IPS DF 19.7 (cell line): ENCODE data around the gene CLDN17.

Experiments
- DNase-seq: peaks from one replicate; pipeline ENCODE4 v3.0.0-alpha.2; 2013; ENCODE audit warnings: low read depth, low spot score

CLDN17 gene, protein sequence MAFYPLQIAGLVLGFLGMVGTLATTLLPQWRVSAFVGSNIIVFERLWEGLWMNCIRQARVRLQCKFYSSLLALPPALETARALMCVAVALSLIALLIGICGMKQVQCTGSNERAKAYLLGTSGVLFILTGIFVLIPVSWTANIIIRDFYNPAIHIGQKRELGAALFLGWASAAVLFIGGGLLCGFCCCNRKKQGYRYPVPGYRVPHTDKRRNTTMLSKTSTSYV

DNA sequence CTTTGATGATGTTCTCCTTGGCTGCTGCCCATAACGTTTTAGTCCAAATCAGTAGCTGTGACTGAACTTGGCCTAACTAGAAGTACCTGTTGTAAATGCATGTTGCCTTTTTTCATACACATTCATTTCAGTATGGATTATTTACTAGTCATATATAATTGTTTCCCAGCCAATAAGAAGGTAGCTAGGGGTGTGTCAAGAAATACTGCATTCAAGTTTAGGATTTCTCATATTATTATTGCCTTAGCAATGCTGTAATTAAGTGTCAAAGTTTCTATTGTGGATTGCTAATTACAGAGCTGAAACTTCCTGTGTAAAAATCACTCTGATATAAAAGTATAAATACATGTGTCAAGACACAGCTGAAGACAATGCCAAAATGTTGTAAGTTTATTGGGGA, at the start of gene CLDN17:
TSS of gene CLDN17 (minus strand) at position 101 of the 400 bp plus-strand sequence. CDS start 188 bp downstream, outside the sequence.
- DNase-seq = no peak

DNA sequence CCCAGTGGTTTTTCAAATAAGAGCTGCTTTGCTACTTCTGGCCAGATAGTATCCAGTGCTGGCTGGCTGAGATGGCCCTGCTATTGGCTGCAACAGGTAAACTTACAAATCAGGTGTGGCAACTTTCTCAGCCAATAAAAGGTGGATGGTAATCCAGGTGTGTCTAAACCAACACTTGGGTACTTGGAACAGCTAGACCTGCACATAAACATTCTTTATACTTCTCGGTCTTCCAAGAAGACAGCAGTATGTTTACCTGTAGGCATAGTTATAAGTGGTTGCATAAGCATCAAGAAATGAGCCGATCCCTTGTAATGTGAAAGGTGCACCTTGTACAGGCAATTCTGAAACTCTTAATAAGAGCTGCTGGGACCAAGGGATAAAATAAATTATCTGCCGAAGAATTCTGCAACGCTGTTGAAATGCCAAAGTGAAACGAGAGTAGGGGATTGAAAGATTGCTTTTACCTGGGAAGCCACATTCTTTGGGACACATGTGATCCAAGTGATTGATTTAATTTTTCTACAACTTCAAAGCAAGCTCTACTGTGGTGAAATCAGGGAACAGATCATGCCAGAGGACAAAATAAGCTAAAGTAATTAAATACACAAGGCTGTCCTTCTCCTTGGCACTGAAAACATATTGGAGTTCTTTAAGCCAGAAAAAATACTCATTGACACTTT, 49.6 kb upstream of the CLDN17 start, which contains the start of gene CLDN8:
TSS of gene CLDN8 (minus strand) at position 57 of the 683 bp plus-strand sequence. CDS start 172 bp downstream, outside the sequence.
- DNase-seq = no peak

DNA sequence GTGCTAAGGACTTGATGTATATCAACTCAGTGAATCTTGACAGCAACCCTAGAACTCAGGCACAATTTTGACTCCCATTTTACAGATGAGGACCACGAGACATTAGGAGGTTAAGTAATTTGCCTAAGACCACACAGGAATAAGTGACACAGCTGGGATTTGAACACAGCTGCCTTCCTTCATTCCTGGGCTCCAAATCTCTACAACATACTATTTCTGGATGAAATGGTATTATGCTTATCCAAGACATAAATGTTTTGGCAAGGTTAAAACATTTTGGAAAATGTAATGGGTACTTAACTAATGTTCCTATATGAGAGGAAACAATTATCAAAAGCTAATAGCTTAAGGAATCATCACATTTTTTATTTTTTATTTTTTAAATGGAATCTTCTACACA, 44.5 kb upstream of the CLDN17 start:
- DNase-seq = no peak

DNA sequence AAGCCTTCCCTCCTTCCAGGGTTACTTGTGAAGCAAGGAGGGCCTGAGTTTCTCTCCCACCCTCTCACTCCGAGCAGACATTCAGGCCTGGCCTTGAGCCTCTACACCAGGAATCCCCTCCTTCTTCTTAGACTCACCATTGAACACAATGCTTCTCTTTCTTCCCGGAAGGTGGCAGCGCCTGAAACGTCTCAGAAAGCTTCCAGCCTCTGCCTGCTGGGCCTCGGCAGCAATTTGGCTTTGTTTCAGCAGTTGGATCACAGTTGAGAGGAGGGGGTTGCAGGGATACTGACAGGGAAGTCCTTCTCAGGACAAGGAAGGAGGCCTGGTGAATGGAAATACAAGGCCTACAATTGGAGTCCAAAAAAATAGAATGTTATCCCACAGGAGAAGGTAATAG, 43.0 kb upstream of the CLDN17 start:
- no peak for DNase-seq

DNA sequence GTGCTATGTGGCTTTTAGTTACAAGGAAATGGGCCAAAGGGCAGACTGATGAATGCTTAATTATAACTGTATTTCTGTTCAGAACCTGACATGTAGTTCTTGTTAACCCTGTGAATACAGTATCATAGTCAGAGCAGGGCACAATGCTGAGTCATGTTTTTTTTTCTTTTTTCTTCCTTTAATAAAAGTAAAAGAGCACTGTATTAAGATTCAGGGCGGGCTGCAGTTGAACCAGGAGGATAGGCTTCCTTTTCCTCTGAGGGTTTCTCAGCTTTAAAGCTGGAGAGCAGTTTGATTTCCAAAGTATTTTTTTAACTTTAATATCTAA, 40.6 kb upstream of the CLDN17 start:
- no peak for DNase-seq

DNA sequence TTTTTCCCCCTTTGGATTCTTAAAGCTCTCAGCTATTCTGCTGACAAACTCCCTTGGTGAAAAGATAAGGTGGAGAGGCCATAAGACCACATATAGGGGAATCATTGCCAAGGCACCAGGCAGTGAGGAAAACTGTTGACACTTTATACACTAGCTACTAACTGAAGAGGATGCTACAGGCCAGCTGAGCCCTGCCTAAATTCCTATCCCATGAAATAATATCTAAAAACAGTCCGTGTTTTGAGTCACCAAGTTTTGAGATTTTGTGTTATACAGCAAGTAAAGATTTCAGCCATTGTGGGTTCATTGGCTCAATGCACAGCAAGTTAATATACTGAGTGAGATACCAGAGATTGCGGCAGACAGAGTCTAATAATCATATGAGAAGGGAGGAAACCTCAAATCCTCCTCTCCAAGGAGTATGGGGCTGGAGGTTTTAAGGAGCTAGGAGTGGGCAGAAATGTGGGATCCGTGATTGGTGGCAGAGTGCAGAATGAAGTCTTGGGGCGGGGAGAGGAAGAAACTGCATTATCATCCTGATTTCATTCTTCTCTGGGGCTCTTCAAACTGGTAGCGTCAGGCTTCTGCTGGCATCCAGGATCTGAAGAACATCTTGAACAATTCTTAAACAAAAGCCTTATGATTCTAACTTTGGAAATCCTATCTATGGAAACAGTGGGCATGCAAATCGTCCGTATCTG, 40.1 kb upstream of the CLDN17 start:
- DNase-seq = no peak

DNA sequence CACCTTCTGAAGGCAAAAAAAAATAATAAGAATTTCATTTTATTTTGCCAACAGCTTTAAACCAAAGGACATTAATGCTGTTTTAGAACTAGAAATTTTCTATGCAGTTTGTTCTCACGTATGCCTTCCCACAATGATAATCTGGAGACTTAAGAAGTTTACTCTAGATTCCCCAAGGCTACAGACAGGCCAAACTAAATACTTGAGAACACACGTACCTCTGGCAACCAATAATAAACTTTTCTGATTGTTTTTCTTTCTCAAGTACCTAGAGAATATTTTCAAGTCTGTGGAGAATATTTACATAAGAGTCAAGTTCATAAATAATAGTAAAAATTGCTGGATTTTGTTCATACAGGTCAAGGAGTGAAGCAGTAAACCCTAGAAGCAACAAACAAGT, 33.4 kb upstream of the CLDN17 start:
- DNase-seq = no peak

DNA sequence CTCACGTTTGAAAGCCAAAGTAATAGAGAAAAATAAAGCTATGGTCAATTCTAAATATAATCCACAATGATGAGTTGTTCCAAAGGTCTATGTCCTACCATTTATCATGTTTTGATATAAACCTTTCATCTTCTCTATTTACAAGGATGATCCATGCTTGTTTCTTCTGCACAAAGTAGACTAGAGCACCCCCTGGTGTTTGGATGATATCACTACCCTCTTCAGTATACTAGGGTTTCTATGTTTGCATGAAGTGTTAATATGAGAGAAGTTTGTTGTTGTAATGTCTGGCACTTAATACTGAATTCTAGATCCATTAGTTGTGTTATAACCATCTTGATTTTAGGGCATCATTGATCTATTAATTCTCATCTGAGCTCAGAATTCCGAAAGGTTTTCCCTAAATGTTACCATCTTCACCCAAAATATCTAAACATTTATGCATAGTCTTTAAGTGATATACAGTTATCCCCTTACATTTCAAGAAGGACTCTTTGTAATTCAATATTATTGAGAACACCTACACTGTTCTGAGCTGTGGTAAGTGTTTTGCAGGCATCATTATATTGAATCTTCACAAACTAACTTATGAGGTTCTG, 28.2 kb upstream of the CLDN17 start:
- peak; percentile 12 for DNase-seq

DNA sequence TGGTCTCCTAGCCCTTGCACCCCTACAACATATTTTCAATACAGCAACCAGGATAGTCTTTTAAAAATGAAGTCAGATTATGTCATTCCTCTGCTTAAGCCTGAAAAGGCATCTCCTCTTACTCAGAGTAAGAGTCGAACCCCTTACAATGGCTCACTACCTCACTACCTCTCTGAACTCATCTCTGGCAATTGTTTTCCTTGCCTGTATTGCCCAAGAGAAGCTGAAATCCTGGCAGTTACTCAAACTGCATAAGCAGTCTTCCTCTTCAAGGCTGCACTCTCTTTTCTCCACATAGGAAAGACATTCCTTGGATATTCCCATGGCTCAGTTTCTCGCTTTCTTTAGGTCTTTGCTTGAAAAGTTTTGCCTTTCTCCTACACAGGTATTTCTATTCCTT, 26.6 kb upstream of the CLDN17 start:
- DNase-seq = no peak

DNA sequence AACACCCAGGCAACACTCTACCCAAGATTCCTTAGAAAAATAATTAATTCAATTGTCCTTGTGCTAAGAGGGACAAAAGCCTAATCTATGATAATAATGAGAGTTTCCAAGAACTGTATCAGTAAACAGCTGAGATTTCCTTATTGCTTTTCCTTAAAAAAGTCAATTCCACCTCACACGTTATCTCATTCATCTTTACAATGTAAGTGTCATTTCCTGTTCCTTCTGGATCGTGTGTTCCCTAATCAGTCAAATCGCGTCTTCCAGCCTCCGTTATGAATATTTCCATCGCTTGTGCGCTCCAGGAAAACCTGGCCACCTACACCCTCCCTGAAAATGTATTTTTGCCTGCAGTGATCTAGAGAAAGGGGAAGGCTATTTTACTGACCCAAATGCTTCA, 23.9 kb upstream of the CLDN17 start:
- DNase-seq = no peak

DNA sequence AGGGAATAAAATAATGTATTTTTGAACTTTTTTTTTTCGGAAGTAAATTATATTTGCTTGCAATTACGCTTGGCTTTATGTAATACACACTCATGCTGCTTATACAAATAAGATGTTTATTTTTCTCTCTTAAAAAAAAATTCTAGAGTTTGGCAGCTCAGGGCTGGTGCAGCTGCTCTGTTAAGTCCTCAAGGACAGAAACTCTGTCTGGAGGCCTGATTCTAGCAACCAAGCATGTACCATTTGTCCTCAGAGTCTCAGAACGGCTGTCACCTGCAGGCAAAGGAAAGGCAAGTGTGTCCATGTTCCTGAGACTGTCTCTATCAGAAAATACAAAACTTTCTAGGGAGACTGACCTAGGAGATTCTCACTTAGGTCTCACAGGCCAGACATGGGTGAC, 23.2 kb upstream of the CLDN17 start:
- DNase-seq = no peak

DNA sequence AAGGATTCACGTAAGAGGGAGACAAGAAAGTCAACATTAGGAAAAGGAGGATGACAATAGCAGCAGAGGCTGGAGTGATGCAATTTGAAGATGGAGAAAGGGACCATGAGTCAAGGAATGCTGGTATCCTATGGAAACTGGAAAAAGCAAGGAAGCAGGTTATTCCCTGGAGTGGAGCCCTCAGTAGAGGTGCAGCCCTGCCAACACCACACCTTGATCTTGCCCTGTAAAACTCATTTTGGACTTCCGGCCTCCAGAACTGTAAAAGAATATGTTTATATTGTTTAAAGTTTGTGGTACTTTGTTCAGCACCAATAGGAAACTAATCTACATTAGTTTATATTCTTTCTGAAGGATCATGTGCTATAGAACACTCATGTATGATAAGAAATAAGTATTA, 19.6 kb upstream of the CLDN17 start:
- DNase-seq = no peak

DNA sequence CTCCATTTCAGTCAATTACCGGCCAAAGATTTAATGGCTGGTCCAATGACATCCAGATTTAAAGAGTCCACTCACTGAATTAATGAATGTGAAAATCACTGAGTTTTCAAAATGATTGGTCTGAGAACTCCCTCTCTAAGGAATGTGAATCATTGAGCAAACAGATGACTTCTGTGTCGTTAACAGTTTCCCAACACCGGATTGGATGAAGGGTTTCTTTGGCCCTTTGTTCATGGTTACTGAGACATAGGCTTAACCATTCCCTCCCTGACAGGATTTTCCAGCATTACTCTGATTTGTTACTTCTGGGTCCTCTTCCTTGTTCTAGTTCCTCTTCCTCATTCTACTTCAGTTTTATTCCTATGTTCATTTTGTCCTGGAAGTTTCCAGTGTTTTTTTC, 1.5 kb upstream of the CLDN17 start:
- DNase-seq = no peak

DNA sequence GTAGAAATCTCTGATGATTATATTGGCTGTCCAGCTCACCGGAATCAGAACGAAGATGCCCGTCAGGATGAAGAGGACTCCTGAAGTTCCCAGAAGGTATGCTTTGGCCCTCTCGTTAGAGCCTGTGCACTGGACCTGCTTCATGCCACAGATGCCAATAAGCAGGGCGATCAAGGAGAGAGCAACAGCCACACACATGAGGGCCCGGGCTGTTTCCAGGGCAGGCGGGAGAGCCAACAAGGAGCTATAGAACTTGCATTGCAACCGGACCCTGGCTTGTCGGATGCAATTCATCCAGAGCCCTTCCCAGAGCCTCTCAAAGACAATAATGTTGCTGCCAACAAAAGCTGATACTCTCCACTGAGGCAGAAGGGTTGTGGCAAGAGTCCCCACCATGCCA, 434 bp downstream of the CLDN17 start:
- no peak for DNase-seq

DNA sequence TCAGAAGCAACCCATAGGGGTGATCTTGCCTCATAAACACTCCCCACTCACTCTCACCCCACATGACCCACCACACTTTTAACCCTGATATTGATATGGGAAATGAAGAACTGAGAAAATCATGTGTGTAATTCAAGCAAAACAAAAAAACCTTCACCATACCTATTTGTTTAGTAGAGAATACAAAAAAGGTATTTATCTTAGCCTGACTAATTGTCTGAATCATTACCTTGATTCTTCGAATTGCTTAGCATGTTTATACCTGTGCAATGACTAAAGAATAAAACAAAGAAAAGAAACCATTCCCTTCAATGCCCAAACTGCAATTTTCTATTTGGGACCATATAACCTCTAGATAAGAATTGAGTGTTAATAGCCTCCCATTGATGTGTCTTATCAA, 1.8 kb downstream of the CLDN17 start:
- DNase-seq = no peak

DNA sequence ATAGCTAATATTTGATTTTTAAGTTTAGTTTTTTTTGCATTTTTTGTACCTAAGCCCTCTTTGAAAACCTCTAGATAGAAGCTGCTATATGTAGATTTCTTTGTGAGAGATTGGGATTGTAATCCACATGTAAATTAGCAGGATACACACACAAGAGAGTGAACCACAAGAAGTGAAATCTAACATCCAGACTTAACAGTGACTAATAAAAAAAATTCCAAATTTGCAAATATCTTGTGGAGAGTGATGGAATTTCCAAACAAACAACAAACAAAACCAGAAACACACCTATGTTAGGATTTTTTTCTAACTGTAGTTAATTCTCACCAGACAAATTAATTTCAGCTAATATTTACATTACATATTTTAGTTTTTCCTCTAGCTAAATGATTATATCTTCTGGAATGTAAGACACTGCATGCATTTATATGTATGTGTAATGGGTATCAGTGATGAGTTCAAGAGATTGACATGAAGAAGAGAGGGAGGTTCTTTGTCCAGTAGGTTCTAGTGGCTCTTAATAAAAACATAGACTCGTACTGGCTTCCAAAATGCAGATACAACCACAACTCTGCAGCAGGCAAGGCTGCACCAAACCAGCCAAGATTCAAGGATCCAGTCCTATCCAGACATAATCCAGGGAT, 12.8 kb downstream of the CLDN17 start:
- DNase-seq = no peak

DNA sequence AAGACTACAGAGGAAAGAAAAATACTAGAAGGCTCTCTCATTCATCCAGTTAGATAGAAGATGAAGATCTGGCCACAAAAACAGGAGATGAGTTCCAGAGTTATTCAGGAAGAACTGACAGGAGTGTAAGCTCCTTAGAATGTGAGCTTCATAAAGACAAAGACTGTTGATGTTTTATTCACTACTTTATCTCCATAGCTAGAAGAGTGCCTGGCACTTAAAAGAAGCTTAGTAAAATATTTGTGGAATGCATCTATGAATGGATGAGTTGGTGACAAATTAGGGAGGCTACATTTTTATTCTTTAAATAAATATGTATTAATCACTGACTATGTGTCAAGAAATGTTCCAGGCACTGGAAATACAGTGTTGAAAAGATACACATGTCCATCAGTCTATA, 13.8 kb downstream of the CLDN17 start:
- DNase-seq = no peak

DNA sequence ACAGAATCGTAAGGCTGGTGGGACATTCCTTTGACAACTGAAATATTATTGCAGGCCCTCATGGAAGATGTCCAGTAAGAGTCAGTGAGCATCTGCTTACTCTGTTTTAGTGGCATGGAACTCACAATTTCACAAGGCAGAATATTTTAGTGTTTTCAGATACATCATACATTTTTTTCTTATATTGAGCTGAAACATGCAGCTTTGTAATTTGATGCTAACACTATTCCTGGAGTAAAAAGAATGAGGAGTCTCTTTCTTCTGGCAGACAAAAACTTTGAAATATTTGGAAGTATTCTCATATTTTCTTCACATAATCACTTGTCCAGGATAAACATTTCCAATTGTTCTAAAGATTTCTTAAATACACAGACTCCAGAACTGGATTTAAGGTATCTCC, 17.7 kb downstream of the CLDN17 start:
- no peak for DNase-seq

DNA sequence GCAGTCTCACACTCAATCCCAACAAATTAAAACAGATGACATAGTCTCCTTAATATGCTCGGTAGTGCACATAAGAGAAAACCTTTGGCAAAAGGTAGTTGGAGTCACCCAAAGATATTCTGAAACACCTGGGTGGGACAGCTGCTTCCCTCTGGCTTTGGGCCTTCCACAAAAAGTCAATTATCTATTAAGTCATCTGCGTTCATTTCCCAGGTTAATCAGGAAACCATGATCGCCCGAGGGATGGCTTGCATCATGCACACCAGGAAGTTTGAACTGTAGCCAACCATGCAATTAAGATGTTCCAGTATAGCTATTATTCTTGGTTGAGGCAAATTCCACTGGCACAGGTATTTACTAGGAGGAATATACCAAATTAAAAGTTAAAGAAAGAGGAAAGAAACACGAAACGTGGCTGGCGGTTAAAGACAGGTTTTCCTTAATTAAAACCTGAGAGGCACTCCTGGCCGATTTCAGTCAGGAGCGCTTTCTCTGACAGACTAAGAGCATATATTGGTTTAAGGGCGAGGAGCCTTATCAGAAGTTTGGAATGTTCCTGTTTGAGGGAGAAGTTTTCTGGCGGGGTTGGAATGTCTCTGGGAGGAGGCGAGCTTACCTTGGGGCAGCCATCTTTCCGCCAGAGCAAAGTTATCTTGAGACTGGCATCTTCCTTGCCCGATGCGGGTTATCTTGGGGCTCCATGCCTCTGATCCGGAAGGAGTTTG, 19.9 kb downstream of the CLDN17 start:
- DNase-seq = no peak

DNA sequence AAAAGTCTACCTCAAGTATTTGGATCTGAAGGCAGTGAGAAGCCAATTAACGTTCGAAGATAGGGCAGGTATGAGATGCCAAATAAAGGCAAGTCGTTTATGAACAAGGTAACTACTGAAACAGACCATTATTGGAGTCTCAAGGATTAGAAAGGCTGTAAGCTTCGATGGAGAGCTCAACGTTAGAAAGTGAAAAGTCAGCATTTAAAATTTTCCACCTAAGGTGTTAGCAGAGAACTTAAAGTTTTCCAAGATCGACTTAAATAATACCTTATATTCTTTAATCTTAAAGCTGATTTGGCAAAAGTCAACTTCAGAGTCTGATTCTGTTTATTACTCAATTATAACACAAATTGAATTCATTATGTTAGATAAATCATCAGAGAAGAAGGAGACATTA, 28.1 kb downstream of the CLDN17 start:
- no peak for DNase-seq

DNA sequence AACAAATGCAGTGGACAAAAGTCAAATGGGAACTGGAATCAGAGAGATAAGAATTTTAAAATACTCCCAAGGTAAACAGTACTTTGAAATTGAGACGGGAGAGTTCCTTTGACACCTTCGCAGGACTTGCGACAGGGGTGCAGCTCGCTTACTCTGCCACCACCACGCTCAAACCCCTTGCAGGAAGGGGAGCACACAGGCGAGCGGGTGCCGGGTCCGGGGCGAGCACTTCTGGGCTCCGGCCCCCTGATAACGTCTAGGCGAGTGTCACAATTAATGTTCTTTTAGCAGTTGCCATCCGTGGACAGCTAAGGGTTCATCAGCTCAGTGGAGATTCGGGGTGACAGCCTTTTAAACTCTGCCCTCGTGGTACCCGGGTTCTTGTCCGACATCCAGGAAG, 37.4 kb downstream of the CLDN17 start:
- DNase-seq = no peak

DNA sequence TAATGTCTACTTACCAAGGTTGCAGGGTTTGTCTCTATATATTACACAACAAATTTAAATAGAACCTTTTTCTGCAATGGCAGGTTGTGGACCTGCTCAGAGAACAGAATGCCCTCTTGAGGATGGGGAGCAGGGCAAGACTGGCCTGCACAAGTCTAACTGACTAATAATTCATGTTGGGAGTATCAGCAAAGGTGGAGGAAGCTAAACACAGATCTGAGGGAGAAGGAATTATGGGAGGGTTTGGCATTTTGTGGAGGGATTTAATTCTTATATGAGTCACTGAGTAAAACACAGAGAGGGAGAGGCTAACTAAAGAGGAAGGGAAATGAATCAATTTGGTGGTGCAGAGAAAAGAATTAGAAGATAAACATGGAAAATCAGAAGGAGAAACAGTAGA, 40.0 kb downstream of the CLDN17 start:
- no peak for DNase-seq
